Mammary epithelial cell (primary cell): ENCODE measurements around the gene RIMS3.

ENCODE experiments used
- EZH2 ChIP-seq: IDR thresholded peaks from 2 replicates; pipeline ENCODE4 v1.6.1; 2012; ENCODE audit warnings: low read length, inconsistent platforms, borderline replicate concordance
- TF ChIP-seq, protein P1 (sequence below), 2 donors: IDR thresholded peaks in 1 of 2; conservative IDR thresholded peaks in 1 of 2; 2 replicates each; pipeline ENCODE4 v1.5.1; 2011 to 2012; ENCODE audit warnings: inconsistent platforms in 2 of 2, low read length in 2 of 2, mild to moderate bottlenecking in 2 of 2, control low read depth in 1 of 2, low read depth in 1 of 2; ENCODE audit not compliant: insufficient read depth in 1 of 2; ENCODE audit errors: extremely low read depth in 1 of 2

DNA sequence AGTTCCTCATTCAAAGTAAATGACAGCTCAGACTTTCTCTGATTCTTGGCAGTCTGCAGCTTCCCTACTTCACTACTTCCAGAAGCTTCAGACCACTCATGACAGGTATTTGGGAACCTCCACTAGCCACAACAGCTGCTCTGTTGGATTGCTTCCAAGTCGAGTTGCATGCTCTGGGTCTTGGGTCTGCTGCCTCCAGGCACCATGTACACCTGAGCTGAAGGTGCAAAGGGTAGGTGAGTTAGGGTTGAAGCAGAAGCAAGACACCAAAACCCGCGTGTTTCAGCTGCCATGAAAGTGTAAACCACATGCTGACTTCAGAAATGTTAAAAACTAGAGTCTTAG lies 71.3 kb downstream of the RIMS3 start:
- TF ChIP-seq, protein P1, sequence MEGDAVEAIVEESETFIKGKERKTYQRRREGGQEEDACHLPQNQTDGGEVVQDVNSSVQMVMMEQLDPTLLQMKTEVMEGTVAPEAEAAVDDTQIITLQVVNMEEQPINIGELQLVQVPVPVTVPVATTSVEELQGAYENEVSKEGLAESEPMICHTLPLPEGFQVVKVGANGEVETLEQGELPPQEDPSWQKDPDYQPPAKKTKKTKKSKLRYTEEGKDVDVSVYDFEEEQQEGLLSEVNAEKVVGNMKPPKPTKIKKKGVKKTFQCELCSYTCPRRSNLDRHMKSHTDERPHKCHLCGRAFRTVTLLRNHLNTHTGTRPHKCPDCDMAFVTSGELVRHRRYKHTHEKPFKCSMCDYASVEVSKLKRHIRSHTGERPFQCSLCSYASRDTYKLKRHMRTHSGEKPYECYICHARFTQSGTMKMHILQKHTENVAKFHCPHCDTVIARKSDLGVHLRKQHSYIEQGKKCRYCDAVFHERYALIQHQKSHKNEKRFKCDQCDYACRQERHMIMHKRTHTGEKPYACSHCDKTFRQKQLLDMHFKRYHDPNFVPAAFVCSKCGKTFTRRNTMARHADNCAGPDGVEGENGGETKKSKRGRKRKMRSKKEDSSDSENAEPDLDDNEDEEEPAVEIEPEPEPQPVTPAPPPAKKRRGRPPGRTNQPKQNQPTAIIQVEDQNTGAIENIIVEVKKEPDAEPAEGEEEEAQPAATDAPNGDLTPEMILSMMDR (conservative IDR thresholded peaks at IDR 0.05 in 1 of 2, IDR thresholded peaks at IDR 0.05 in 1 of 2; ENCODE audit: extremely low read depth in 1 of 2, insufficient read depth in 1 of 2, low read depth in 1 of 2, low read length in 2 of 2), result no peak
- TF ChIP-seq EZH2, result no peak
